ENCODE measurements around the gene LSAMP.

- TF ChIP-seq CTCF (IDR thresholded peaks at IDR 0.05; ENCODE audit: insufficient read depth, low read depth, low read length): no peak
- no peak for TF ChIP-seq EZH2 (IDR thresholded peaks at IDR 0.05; ENCODE audit: insufficient read depth, low read length)
Measured at GRCh38 chr3:116445311-116445841, at the start of gene LSAMP.

Measured in astrocyte (in vitro differentiated cells and primary cell).